A673 (cell line): Measurements from ENCODE around the gene BEX4. TPM values are rescaled to one million over a fixed set of nuclear protein-coding genes. Genes with fewer than 3 reads are reported as not detected.

ENCODE experiments used
- BruUV-seq: library from RNA; stranded (reverse); fragments of 400-500 nt; replicated peaks from 2 replicates; lab custom pipeline; 2021; lab: Mats Ljungman, UMichigan
- CTCF ChIA-PET: fragments of 300-600 bp; sonication (Branson Sonifier 250); formaldehyde crosslinking; loops from one replicate; lab custom pipeline; 2022; ENCODE audit warnings: antibody characterized with exemption; lab: Charles Lee
- POLR2A ChIA-PET: fragments of 300-600 bp; sonication (Branson Sonifier 250); formaldehyde crosslinking; loops from one replicate; lab custom pipeline; 2022; ENCODE audit warnings: antibody characterized with exemption; ENCODE audit not compliant: low non-redundant PET; lab: Charles Lee
- DNase-seq: peaks from one replicate; pipeline ENCODE4 v3.0.0-alpha.2; 2015; ENCODE audit warnings: low spot score
- H3K27ac ChIP-seq: fragments of 200-600 bp; sonication (generic); 2 replicates; pipeline ENCODE4 v1.5.1; 2016; ENCODE audit warnings: mixed run types, low read depth, mild to moderate bottlenecking, mixed read lengths, antibody characterized with exemption, low read length; ENCODE audit not compliant: poor library complexity, severe bottlenecking
- H3K27me3 ChIP-seq: fragments of 200-600 bp; sonication (generic); replicated peaks from 2 replicates; pipeline ENCODE4 v1.6.1; 2017; ENCODE audit warnings: mixed run types, low read depth, mild to moderate bottlenecking, mixed read lengths, antibody characterized with exemption, low read length; ENCODE audit not compliant: insufficient read depth, poor library complexity
- H3K36me3 ChIP-seq: fragments of 200-600 bp; sonication (generic); 2 replicates; pipeline ENCODE4 v1.6.1; 2016; ENCODE audit warnings: mixed run types, mild to moderate bottlenecking, mixed read lengths, antibody characterized with exemption, low read length; ENCODE audit not compliant: insufficient read depth, poor library complexity, severe bottlenecking
- H3K4me1 ChIP-seq: fragments of 200-600 bp; sonication (generic); 2 replicates; pipeline ENCODE4 v1.6.1; 2017; ENCODE audit warnings: mixed run types, mild to moderate bottlenecking, mixed read lengths, antibody characterized with exemption, low read length; ENCODE audit not compliant: insufficient read depth, poor library complexity, severe bottlenecking
- H3K4me3 ChIP-seq: fragments of 200-600 bp; sonication (generic); 2 replicates; pipeline ENCODE4 v1.5.1; 2016; ENCODE audit warnings: low read depth, mixed run types, mild to moderate bottlenecking, mixed read lengths, low read length; ENCODE audit not compliant: poor library complexity, severe bottlenecking
- H3K9me3 ChIP-seq: fragments of 200-600 bp; sonication (generic); 2 replicates; pipeline ENCODE4 v1.6.1; 2016; ENCODE audit warnings: mixed run types, low read depth, mild to moderate bottlenecking, mixed read lengths, antibody characterized with exemption, low read length; ENCODE audit not compliant: poor library complexity, severe bottlenecking
- CTCF ChIP-seq: fragments of 300-800, 200-600 bp; sonication (generic); conservative IDR thresholded peaks from 2 replicates; pipeline ENCODE4 v1.5.1; 2017; ENCODE audit warnings: low read depth, mild to moderate bottlenecking, antibody characterized with exemption, low read length, moderate library complexity, mixed read lengths
- EZH2 ChIP-seq: fragments of 200-600 bp; sonication (generic); IDR thresholded peaks from 2 replicates; pipeline ENCODE4 v1.6.1; 2017; ENCODE audit warnings: borderline replicate concordance, low read depth, mild to moderate bottlenecking, mixed read lengths, antibody characterized with exemption, low read length; ENCODE audit not compliant: poor library complexity, severe bottlenecking
- intact Hi-C: fragments of 100-400 bp; cut with micrococcal nuclease; formaldehyde crosslinking; loops from one replicate; pipeline ENCODE4 v1.10.0; 2022; ENCODE audit not compliant: unreplicated experiment
- total RNA-seq: library from RNA; stranded (reverse); gene quantifications from 2 replicates; pipeline ENCODE4 v1.2.3, GENCODE V29; 2021

The BEX4 gene
- total RNA-seq, 1 experiment from 2014 or later: 67.7 TPM

- Histone ChIP-seq H3K4me3 (no peak overlapping the region), H3K9me3 (no peaks in the 10 kb centered on the region), H3K4me1 (no peaks in the 10 kb centered on the region), H3K36me3 (no peaks in the 10 kb centered on the region), H3K27me3 (no peaks in the 10 kb centered on the region), H3K27ac (no peak overlapping the region)
- BruUV-seq: no TSS peak
- DNase-seq: no peak
- TF ChIP-seq EZH2 (no peak), CTCF (no peak)
- POLR2A ChIA-PET: no interaction called here
- intact Hi-C loops: loop anchor here (5.0 kb wide), 1 partner anchor 252 kb away; no protein-coding TSS in a partner anchor
- CTCF ChIA-PET: interaction anchor here (0.5 kb wide), 1 partner anchor 156 kb away, joined by 8 read pairs; no protein-coding TSS in a partner anchor
Observed at GRCh38 chrX:103210056-103210455, 4.9 kb upstream of the BEX4 start.

GRCh38 chrX:103211012-103211715, 3.7 kb upstream of the BEX4 start:
- no TSS peak for BruUV-seq
- DNase-seq: peak; percentile 68
- no peak overlapping the region for H3K27ac ChIP-seq
- ChIA-PET POLR2A (no interaction called here), CTCF (interaction anchor here (1.0 to 1.1 kb wide), 2 partner anchors 38 to 253 kb away, joined by 3 to 12 read pairs; no protein-coding TSS in a partner anchor)
- H3K4me3 ChIP-seq: no peak overlapping the region
- H3K27me3 ChIP-seq: no peaks in the 10 kb centered on the region
- TF ChIP-seq EZH2: no peak
- peak; percentile 70 for TF ChIP-seq CTCF
- intact Hi-C loops: loop anchor here (5.0 kb wide), 1 partner anchor 251 kb away; no protein-coding TSS in a partner anchor
- no peaks in the 10 kb centered on the region for H3K36me3 ChIP-seq
- no peaks in the 10 kb centered on the region for H3K4me1 ChIP-seq
- no peaks in the 10 kb centered on the region for H3K9me3 ChIP-seq

DNA sequence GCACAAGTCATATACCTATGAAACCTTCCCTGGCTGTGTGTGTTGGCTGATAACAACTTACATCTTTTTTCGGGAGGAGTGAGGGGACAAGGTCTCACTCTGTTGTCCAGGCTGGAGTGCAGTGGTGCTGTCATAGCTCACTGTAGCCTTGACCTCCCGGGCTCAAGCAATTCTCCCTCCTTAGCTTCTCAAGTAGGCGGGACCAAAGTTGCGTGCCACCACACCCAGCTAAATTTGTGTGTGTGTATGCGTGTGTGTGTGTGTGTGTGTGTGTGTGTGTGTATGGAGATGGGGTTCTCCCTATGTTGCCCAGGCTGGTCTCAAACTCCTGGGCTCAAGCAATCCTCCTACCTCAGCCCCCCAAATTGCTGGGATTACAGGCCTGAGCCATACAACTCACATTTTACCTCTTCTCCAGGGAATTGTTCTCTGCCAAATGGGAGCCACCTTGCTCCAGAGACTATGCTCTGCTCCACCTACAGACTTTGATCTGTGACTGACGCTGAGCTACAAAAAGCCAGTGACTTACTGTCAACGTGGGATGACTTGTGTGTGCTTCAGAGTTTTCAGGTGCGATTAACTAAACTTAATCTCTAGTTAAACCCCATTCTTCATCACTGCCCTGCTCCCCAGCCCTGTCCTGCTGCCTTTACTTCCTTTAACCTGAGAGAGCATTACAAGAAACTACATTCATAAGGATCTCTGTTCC, 2.0 kb upstream of the BEX4 start:
- no TSS peak for BruUV-seq
- intact Hi-C loops: loop anchor here (5.0 kb wide), 1 partner anchor 249 kb away; no protein-coding TSS in a partner anchor
- TF ChIP-seq EZH2: no peak
- TF ChIP-seq CTCF: no peak

More for the DNA sequence above, 2.0 kb upstream of the BEX4 start:
- ChIA-PET CTCF (no interaction called here), POLR2A (no interaction called here)
- Histone ChIP-seq H3K4me3 (no peak overlapping the region), H3K27me3 (no peaks in the 10 kb centered on the region), H3K36me3 (peaks cover 14% of the 10 kb centered on the region), H3K27ac (no peak overlapping the region), H3K9me3 (no peaks in the 10 kb centered on the region), H3K4me1 (no peaks in the 10 kb centered on the region)
- no peak for DNase-seq
